SHP77 treated with DMSO at 0.1 percent for 48 hours (cell line): ENCODE measurements around the gene UCK2.

Experiments
- DNase-seq: peaks from one replicate; lab custom pipeline; 2025; lab: John Stamatoyannopoulos, UW

The UCK2 gene

DNA sequence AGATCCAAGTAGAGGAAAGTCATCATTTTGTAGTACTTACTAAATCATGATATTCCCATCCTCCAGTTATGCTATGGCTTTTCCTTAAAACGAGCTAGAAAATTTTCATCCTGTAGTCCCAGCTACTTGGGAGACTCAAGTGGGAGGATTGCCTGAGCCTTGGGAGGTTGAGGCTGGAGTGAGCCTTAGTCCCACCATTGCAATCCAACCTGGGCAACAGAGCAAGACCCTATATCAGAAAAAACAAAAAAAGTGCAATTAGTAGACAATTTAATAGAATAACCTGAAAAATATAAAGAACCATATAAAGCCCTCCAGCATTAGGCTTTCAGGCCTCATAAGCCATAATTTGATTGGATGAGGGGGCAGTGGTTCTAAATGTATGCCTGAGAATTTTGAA, 6.8 kb downstream of the UCK2 start:
- no peak for DNase-seq

DNA sequence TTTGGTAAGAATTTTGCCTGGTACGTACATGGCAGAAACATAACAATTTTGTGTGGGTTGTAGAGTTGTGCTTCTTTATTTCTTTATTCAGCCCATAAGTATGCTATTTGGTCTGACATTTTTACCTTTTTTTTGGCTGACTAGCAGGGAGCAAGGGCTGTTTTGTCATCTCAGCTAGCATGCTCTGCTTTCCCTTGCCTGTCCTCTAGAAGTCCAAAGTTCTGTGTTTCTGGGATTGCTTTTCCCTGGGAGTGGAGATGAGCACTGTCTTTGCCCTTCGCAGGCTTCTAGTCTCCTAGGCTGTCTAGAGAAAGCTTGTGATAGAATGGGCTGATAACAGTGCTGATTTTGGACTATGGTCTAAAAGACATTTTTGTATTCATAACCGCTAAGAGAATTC, 7.5 kb downstream of the UCK2 start:
- DNase-seq, result no peak

DNA sequence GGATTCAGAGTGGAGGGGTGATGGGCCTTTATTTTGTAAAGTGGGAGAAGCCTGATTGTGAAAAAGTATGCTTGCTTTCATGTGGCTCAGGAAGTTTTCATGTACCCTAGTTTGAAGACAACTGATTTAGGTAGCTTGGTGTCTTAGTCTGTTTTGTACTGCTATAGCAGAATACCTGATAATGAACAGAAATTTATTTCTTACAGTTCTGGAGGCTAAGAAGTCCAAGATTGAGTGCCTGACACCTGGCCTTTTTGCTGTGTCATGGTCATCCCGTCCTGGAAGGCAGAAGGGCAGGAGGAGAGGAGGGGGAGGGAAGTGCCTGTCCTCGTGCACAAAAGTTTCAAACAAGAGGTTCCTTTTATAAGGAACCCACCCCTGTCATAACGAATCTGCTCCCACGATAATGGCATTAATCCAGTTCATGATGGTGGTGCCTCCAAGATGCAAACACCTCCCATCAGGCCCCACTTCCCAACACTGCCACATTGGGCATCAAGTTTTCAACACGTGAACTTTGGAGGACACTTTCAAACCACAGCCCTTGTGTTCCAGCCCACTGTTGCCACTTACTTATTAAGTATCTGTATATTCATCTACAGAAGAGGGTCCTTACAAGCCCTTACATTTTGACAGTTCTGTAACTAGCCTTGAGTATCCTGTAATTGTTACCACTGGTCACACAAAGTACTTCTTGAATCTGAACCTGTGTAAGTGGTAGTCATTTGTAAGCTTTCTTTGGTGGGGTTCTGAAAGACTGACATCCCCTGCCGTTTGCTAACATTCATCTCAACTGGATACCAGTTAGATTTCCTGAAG, 9.5 kb downstream of the UCK2 start:
- DNase-seq, result no peak

DNA sequence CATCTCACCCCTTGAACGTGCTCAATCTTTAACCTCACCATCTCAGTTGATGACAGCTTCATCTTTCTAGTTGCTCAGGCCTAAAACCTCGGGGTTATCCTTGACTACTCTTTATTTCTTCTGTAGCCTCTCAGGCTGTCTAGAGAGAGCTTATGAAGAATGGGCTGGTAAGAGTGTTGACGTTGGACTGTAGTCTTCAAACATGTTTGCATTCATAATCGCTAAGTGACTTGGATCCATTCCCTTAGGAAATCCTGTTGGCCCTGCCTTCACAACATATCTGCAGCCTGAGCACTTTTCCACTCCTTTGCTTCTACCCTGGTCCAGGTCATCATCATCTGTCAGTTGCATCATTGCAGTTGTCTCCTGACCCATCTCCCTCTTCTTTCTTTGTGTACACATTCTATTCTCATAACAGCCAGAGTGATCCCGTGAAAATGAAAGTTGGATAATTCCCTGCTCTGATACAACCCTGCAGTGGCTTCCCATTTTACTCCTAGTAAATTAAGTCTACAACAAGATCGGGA, 10.5 kb downstream of the UCK2 start:
- DNase-seq, result no peak

DNA sequence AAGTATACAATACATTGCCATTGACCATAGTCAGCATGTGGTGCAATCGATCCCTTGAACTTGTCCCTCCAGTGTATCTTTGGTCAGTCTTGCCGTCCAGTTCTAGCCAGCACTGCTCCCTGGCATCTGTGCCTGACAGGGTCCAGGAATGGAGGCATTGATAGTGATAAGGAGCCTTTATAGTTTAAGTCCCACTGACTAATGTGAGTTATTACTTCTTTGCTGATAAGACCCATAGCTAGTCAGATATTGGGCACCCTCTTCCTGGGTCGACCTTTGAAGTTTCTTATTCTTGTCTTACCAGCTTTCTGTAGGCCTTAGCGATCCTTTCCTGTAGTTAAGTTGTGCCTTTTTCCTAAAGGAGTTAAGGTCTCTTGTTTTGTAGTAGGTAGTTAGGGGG, 13.0 kb downstream of the UCK2 start:
- no peak for DNase-seq

DNA sequence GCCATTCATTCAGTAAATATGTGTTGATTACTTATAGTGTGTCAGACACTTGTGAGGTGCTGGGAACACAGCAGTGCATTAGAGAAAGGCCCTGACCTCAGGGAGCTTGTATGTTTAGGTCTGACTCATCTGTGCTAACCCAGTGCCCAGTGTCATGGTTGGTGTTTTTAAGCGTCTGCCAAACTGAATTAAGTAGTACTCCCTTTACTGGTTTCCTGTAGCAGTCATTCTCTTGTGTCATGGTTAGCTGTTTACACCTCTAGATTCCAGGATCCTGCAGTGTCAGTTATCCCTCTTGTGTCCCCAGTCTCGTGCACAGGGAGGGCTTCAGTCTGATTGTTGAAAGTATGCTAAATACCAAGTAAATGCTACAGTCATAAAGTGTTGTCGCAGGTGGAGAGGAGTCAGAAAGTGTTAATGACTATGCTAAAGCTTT, 14.2 kb downstream of the UCK2 start:
- DNase-seq, result no peak

DNA sequence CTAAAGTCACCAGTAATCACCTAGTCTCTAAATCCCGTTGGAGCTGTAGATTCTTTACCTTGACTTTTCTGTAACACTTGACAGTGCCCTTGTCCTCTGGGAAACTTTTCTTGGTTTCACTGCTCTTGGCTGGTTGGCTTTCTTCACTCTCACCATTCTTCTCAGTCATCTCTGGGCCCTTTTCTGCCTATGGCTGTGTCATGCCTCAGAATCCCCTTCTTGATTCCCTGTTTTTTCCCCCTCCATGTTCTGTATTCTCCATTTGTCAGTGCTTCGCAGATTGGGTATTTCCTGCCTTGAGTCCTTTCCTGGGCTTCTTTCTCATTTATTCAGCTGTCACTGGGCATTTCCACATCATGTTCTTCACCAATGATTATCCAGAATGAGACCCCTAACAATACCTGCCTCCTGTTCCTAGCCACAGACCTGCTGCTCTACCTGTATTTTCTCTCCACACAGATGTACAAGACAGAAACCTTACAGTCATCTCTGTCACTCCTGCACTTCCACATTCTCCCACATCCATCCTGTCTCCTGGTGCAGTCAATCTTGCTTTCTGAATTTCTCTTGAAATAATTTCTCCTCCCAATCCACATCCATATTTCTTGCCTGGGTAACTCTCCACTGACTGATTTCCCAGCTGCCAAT, 14.7 kb downstream of the UCK2 start:
- DNase-seq, result no peak

DNA sequence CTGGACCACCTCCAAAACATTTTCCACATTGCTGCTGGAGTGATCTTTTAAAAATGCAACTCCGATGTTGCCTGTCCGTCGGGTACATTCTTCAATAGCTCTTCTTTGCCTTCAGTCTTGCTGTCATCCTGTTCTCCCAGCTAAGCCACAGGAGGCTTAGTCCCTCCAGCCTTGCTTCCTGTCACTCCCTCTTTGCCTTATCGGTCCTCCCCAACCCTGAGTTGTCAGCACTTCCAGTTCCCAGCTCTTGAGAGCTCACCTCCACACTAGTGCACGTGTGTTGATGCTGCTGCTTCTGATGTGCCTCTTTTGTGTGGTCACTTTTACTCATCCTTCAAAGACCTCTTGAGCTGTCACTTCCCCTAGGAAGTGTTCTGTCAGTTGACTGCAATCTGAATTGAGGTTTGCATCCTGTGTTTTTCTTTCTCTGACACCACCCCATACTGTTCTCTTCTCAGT, 15.3 kb downstream of the UCK2 start:
- DNase-seq, result no peak

DNA sequence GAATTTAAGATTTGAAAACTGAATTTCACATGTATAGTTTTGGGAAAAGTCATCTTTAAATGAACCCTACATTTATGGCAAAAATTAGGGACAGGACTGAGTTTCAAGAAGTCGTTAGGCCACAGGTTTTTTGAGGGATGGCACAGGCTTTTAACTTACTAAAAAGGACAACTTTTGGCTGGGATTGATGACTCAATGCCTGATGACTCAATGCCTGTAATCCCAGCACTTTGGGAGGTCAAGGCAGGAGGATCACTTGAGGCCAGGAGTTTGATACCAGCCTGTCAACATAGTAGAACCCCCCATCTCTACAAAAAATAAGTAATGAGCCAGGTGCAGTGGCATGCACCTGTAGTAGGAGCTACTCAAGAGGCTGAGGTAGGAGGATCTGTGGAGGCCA, 15.9 kb downstream of the UCK2 start:
- no peak for DNase-seq

DNA sequence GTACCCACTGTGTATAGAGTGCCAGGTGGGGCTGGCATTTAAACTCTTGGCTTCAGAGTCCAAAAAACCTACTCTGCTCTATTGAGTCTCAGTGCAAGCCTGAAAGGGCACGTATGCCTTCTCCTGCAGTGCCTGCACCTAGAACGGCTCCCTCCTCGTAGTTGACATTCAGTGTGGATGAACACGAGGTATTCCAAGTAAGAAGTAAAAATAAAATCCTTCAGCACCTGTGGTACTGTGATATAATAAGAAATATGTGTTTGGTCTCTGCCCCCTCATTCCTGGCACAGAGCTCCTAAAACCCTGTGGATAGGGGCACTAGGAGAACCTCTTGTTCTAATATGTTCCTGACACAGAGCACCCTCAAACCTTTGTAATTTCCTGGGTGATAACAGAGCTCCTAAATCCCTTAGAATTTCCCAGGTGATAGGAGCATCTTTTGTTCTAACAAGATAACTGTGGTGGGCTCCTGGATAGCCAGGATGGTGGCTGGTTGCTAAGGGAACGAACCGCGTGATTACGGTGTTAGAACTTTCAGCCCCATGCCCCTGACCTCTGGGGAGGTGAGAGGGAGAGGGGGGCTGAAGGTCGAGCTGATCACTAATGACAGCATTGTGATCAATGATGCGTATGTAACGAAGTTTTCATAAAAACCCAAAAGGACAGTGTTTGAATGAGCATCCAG, 16.8 kb downstream of the UCK2 start:
- DNase-seq, result no peak

DNA sequence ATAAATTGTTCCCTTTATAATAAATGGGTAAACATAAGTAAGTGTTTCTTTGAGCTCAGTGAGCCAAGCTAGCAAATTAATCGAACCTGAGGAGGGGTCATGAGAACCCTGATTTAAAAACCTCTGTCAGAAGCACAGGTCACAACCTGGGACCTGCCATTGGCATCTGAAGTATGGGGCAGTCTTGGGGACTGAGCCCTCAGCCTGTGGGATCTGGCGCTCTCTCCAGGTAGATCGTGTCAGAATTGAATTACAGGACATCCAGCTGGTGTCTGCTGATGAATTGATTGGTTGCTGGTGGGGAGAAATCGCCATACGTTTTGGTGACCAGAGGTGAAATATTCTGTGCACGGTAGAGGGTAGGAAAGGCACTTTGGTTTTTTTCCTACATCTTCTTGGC, 17.5 kb downstream of the UCK2 start:
- no peak for DNase-seq

DNA sequence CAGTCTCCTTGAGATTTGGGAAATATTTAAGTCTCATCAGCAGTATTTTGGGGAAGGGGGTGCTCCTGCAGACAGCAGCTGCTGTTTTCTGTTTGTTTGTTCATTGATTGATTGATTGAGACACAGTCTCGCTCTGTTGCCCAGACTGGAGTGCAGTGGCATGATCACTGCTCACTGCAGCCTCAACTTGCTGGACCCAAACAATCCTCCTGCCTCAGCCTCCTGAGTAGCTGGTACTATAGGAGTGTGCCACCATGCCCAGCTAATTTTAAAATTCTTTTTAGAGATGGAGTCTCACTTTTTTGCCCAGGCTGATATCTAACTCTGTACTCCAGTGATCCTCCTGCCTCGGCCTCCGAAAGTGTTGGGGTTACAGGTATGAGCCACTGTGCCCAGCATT, 18.2 kb downstream of the UCK2 start:
- DNase-seq, result no peak

DNA sequence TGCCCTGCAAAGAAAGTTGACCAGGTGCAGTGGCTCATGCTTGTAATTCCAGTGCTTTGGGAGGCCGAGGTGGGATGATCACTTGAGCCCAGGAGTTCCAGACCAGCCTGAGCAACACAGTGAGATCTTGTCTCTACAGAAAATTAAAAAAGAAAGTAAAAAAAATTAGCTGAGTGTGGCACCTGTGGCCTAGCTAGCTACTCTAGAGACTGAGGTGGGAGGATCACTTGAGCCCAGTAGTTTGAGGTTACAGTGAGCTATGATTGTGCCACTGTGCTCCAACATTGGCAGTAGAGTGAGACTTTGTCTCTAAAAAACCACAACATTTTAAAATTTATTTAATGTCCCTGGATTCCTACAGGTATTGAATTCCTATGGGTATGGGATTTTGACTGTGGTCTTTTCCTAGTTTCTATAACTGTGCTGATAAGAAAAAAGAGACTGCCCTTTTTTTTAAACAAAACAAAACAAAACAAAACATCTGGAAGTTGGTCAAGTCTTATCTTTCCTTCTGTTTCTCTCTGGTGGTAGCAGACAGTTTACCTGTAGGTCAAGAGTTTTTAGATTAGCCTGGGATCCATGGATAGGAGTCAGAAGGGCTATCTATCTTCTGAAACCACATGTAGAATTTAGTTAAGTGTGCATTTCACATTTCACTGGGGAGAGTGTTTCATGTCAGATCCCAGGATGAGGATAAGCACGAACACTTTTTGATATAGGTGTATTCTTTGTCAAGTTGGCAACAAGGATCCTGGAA, 18.8 kb downstream of the UCK2 start:
- DNase-seq, result no peak

DNA sequence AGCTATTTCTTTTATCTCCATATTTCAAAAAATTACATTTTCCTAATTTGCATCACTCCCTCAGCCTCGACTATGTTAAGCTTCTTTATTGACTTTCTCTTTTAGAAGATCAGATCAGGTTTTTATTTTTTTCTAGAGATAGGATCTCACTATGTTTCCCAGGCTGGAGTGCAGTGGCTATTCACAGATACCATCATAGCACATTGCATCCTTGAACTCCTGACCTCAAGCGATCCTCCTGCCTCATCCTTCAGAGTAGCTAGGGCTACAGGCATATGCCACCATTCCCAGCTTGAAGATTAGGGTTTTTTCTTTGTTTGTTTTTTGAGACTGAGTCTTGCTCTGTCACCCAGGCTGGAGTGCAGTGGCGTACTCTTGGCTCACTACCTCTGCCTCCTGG, 20.1 kb downstream of the UCK2 start:
- DNase-seq, result no peak

DNA sequence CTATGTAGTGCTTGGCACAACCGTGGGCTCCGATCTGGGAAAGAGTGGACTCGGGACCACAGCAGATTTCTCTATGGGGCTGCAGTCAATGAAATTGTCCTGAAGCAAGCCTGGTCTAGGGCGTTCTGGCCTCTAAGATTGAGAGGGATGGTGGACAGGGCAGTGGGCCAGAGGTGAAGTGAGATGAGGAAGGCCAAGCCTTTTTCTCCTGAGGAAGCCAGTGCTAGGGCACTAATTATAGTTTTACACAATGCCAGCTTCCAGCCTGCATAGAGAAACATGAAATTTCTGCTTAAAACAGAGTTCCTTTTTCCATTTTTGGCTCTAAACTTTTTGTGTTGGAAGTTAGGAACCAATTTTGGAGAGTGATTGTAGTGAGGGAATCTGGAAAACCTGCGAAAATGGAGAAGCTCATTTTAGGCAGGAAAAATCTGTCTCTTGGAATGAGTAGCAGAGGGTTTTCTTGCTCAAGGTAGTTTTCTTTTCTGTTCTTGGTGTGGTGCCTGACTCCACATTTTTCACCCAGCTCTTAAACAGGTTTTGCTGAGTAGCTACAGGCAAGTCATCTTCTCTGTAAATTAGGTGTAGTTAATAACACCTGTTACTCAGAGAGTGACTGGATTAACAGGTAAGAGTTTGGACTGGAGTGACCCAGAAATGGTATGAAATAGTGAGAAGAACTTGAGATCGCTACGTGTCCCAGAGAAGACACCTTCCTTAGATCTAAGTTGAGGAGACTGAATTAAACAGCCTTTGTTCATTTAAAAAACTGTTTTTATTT, 22.1 kb downstream of the UCK2 start:
- no peak for DNase-seq

DNA sequence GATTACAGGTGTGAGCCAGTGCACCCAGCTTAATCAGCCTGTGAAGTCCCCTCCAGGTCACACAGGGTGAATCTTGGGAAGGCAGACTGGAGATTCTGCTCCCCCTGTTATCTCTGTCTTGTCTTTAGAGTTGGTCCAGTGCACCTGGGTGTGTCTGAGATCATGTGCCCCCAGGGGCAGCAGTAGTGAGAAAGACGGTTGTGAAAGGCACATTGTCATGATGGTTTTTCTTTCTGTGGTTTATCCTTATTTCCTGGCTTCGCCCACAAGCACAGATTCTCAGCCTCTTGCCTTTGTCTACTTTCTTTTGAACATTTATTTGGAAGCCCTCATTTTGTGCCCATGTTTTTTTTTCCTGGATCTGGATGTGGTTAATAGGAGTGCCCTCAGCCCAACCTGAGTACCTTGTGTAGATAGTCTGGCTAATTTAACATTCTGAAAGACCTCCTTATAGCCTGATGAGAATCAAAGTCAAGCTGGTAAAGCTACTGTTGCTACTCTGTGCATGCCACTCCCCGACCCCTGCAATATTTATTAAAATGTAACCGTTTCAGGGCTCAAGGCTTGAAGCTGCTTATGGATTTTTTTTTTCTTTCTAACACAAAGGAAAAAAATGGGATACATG, 23.7 kb downstream of the UCK2 start:
- no peak for DNase-seq

DNA sequence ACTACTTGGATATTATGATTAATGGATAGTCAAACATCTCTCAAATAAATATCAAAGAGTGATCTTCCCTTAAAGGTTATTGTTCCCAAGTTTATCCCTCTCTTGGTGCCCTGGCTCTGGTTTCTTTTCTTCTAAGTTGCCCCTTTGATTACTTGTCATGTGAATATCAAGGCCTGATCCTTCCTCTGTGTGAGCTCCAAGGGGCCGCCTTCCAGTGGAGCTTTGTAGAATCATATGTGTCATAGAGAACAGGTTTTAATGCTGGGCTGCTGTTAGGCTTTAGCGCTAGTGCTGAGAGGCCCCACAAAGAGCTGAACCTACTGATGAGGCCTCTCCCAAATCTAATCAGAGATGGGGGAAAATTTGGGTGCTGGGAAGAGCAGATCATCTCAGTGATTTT, 25.5 kb downstream of the UCK2 start:
- no peak for DNase-seq

DNA sequence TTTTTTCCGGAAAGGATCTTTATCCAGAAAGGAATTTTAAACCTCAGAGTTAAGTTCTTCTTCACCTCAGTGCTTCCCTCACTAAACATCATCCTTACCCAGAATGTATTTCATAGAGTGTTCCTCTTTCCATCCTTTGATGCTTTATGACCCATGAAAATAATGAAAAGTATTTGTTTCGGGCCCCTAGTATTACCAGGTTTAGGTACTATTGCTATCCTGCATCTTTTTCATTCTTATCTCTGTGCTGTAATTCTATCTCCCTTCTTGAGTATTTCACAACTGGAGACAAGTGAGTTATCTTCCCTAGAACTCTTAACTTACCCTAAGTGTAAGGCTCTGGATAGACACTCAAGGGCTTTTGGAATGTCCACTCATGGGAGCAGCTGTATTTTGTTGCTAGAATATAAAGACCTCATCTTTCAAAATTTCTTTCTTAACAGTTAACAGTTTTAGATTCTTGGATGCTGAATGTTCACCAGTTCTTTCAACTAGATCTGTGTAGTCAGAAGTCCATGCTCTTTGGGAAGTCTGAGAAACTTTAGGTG, 26.2 kb downstream of the UCK2 start:
- no peak for DNase-seq

DNA sequence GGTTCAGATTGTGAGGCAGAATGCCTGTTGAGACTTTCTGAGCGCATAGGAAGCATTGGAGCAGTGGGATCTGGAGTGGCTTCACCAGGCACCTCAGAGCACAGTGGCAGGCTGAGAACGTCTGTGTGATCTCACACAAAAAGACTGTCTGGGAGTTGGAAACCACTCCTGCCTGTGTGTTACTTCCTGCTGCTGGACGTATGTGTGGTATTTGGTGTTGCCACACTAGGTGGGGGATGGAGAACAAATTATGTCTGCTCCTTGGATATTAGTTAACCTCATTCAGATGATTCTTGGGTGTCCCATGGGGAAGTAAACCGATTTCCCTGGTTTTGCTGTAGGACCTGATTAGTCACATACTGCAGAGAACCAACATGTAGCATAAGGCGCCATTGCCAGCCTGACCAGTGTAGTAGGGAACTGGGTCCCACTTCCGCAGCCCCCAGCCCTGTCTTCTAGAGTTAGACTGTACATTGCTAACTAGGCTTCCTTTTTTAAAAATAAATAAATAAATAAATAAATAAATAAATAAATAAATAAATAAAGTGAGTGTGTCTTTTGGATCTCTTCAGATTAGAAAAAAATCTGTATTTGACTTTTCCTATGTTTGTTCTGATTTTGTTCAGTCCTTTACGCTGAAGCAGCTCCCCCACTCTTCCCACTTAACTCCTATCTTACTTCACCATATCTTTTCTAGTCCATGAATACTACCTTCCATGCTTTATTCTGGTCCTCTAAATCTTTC, 26.9 kb downstream of the UCK2 start:
- no peak for DNase-seq
